K562 (cell line): Measurements from ENCODE around the gene CBX4. TPM values are rescaled to one million over a fixed set of nuclear protein-coding genes. Genes with fewer than 3 reads are reported as not detected.

ENCODE experiments used
- ATAC-seq: fragments of 200-7000 bp; cut with Tn5 transposase; 3 replicates; pipeline ENCODE4 v1.9.1; 2020; ENCODE audit warnings: moderate library complexity
- BruUV-seq: library from RNA; stranded (reverse); fragments of 400-500 nt; replicated peaks from 2 replicates; lab custom pipeline; 2021; lab: Mats Ljungman, UMichigan
- CTCF ChIA-PET: fragments of 300-600 bp; formaldehyde crosslinking; extraction: SDS; loops from one replicate; lab custom pipeline; 2021; ENCODE audit warnings: low intra/inter-chr PET ratio; lab: Yijun Ruan, JAX
- POLR2A ChIA-PET: fragments of 300-600, 350-650 bp; sonication (Branson Sonifier 250); formaldehyde crosslinking; extraction: SDS; loops from one replicate; lab custom pipeline; 2021; ENCODE audit warnings: antibody characterized with exemption, inconsistent platforms; lab: Yijun Ruan, JAX
- DNase-seq, 4 experiments: peaks; one replicate each; pipeline versions ENCODE4 v3.0.0 to v3.0.0-alpha.2; 2011 to 2018; ENCODE audit warnings: low spot score in 3 of 4, mixed read lengths in 3 of 4; ENCODE audit errors: extremely low read depth in 1 of 4
- FAIRE-seq: peaks from 2 replicates; lab custom pipeline; 2011; peaks lifted over from hg19 to GRCh38; lab: Jason Lieb, UNC
- H2AFZ ChIP-seq: 2 replicates; pipeline ENCODE4 v1.6.0; 2011; ENCODE audit warnings: low read depth, low read length, control low read depth, inconsistent platforms
- H3K27ac ChIP-seq: fragments of 200-600 bp; 3 replicates; pipeline ENCODE4 v1.8.0; 2011; ENCODE audit warnings: low read depth, mild to moderate bottlenecking, control low read depth, inconsistent platforms, low read length, moderate library complexity, mixed read lengths; ENCODE audit errors: extremely low read depth
- H3K27me3 ChIP-seq, 2 experiments: fragments of 300-600 bp in 1 of 2; 2 replicates in 1 of 2; 3 replicates in 1 of 2; pipeline versions ENCODE4 v1.6.0 to v1.8.0; 2011; ENCODE audit warnings: inconsistent platforms in 2 of 2, low read length in 2 of 2, mild to moderate bottlenecking in 1 of 2, mixed read lengths in 1 of 2, moderate library complexity in 1 of 2; ENCODE audit not compliant: control insufficient read depth in 2 of 2, insufficient read depth in 2 of 2
- H3K36me3 ChIP-seq: fragments of 300-600 bp; 3 replicates; pipeline ENCODE4 v1.8.0; 2011; ENCODE audit warnings: mild to moderate bottlenecking, low read length, inconsistent platforms; ENCODE audit not compliant: control insufficient read depth, insufficient read depth
- H3K4me1 ChIP-seq, 2 experiments: fragments of 200-600 bp in 1 of 2; replicated peaks in 1 of 2; 2 replicates in 1 of 2; 3 replicates in 1 of 2; pipeline versions ENCODE4 v1.5.1 to v1.8.0; 2011; ENCODE audit warnings: inconsistent platforms in 2 of 2, low read length in 2 of 2, mild to moderate bottlenecking in 1 of 2, mixed read lengths in 1 of 2, moderate library complexity in 1 of 2; ENCODE audit not compliant: control insufficient read depth in 2 of 2, insufficient read depth in 2 of 2
- H3K4me2 ChIP-seq: 2 replicates; pipeline ENCODE4 v1.6.1; 2011; ENCODE audit warnings: low read length, control low read depth, inconsistent platforms, mixed read lengths; ENCODE audit not compliant: insufficient read depth
- H3K4me3 ChIP-seq: fragments of 200-600 bp; sonication (generic), shearing (Covaris generic); 2 replicates; pipeline ENCODE4 v1.5.1; 2016; ENCODE audit warnings: control low read depth, inconsistent platforms
- H3K79me2 ChIP-seq: fragments of 200-600 bp; 3 replicates; pipeline ENCODE4 v1.8.0; 2011; ENCODE audit warnings: low read length, inconsistent platforms; ENCODE audit not compliant: control insufficient read depth, insufficient read depth
- H3K9ac ChIP-seq, 2 experiments: 2 replicates each; pipeline versions ENCODE4 v1.6.0 to v1.6.1; 2011; ENCODE audit warnings: low read depth in 2 of 2, low read length in 2 of 2, control low read depth in 1 of 2, inconsistent platforms in 1 of 2, mild to moderate bottlenecking in 1 of 2, mixed read lengths in 1 of 2; ENCODE audit not compliant: insufficient read depth in 1 of 2
- H3K9me1 ChIP-seq: one replicate; pipeline ENCODE4 v1.6.0; 2011; ENCODE audit warnings: inconsistent platforms, mild to moderate bottlenecking, low read length, moderate library complexity; ENCODE audit not compliant: control insufficient read depth, insufficient read depth
- H3K9me3 ChIP-seq: replicated peaks from 2 replicates; pipeline ENCODE4 v1.5.1; 2011; ENCODE audit warnings: low read depth, low read length, inconsistent platforms; ENCODE audit not compliant: control insufficient read depth, insufficient read depth
- H4K20me1 ChIP-seq: replicated peaks from 2 replicates; pipeline ENCODE4 v1.6.1; 2011; ENCODE audit warnings: low read length, inconsistent platforms, mixed read lengths; ENCODE audit not compliant: control insufficient read depth, insufficient read depth
- POLR2G ChIP-seq: fragments of 200-400 bp; formaldehyde crosslinking; IDR thresholded peaks from 2 replicates; pipeline ENCODE4 v1.6.1; 2017; ENCODE audit warnings: low read depth, mild to moderate bottlenecking, antibody characterized with exemption, low read length, moderate library complexity
- ZBED1 ChIP-seq: IDR thresholded peaks from 2 replicates; pipeline ENCODE4 v1.6.1; 2014
- ZNF766 ChIP-seq: fragments of 200-800 bp; sonication (Bioruptor generic); conservative IDR thresholded peaks from 2 replicates; pipeline ENCODE4 v1.6.1; 2016; ENCODE audit warnings: missing genetic modification characterization, missing compliant biosample characterization
- WGBS: fragments of 100-300 bp; shearing (Covaris generic); methylation state at CpG from one replicate; pipeline ENCODE4 v1.1.6; 2016; ENCODE audit warnings: low coverage, mixed read lengths; ENCODE audit not compliant: insufficient coverage; ENCODE audit errors: missing lambda C conversion rate; 5-methylcytosine and 5-hydroxymethylcytosine counted together
- in situ Hi-C: fragments of 300-500 bp; cut with MboI; formaldehyde crosslinking; loops from 4 replicates; pipeline ENCODE4 v1.15.0; 2018; ENCODE audit warnings: inconsistent platforms, mixed read lengths
- intact Hi-C: fragments of 100-400 bp; cut with micrococcal nuclease; formaldehyde crosslinking; loops from 2 replicates; pipeline ENCODE4 v1.14.2; 2022
- polyA plus RNA-seq, 8 experiments: library from polyadenylated mRNA; depleted of rRNA in 4 of 8; stranded (reverse) in 5 of 8; unstranded in 3 of 8; fragments of >200 nt; fragmentation: Nextera tagmentation in 2 of 8; fragmentation: Illumina TruSeq in 1 of 8; extraction: Ambion mirVana in 2 of 8; extraction: Trizol in 1 of 8; gene quantifications; 2 replicates each; pipeline versions ENCODE4 v1.2.1 to v1.2.3, GENCODE V29; 2011 to 2014; ENCODE audit warnings: inconsistent platforms in 1 of 8, missing spikeins in 1 of 8
- total RNA-seq, 7 experiments: library from RNA; depleted of rRNA in 6 of 7; stranded (reverse); fragments of >200 nt in 6 of 7; fragmentation: Illumina TruSeq in 2 of 7; extraction: Trizol in 2 of 7; gene quantifications; 2 replicates each; pipeline versions ENCODE4 v1.2.1 to v1.2.3, GENCODE V29; 2011 to 2021; ENCODE audit warnings: low replicate concordance in 1 of 7
- TF ChIP-seq, protein P1 (sequence below): fragments of 250-450 bp; sonication (Bioruptor Pico); IDR thresholded peaks from 2 replicates; pipeline ENCODE4 v1.4.0; 2020; ENCODE audit warnings: mild to moderate bottlenecking, moderate library complexity, borderline replicate concordance

CBX4 gene
- total and polyA plus RNA-seq, 9 of the 15 experiments (the other 6 are each of a cell fraction or from before 2014, with no cell fraction given) = 0.98 to 50.5 (median 10.0) TPM

DNA sequence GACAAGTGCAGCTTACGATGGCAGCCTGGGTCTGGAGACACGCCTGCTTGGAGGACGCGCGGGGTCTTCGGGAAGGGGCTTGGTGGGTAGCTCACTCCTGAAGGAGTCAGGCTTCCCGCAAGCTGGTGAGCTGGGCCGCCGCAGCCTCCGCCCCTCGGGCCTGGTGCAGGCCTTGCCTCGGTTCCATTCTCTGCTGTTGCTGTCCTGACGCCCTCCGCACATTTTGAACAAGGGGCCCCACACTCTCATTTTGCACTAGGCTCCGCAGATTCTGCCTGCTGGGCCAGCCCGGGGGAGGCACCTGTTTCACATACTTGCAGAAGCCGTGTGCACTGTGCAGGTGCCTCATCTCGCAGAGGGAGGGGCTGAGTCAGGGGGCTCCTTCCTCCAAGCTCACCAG, 31.9 kb upstream of the CBX4 start:
- Histone ChIP-seq H3K4me1 (peaks cover 0 to 4% of the 10 kb centered on the region in 2 experiments; a peak in 1 of 5 replicates), H3K27ac (no peak overlapping the region), H3K9ac (no peak overlapping the region), H3K27me3 (peaks cover 7 to 20% of the 10 kb centered on the region in 2 experiments; a peak in 4 of 5 replicates), H3K9me3 (no peaks in the 10 kb centered on the region), H3K9me1 (no peaks in the 10 kb centered on the region), H3K4me3 (no peak overlapping the region), H3K4me2 (no peak overlapping the region), H3K79me2 (no peaks in the 10 kb centered on the region), H2AFZ (no peak overlapping the region), H3K36me3 (no peaks in the 10 kb centered on the region), H4K20me1 (no peaks in the 10 kb centered on the region)
- no TSS peak for BruUV-seq
- DNase-seq (no peak), FAIRE-seq (no peak), ATAC-seq (no peak)
- CTCF ChIA-PET = no interaction called here
- intact Hi-C loops (no loop called here), in situ Hi-C loops (no loop called here)
- no peak for TF ChIP-seq ZBED1
- TF ChIP-seq ZNF766 (CRISPR knock-in tag) = no peak
- TF ChIP-seq, protein P1, sequence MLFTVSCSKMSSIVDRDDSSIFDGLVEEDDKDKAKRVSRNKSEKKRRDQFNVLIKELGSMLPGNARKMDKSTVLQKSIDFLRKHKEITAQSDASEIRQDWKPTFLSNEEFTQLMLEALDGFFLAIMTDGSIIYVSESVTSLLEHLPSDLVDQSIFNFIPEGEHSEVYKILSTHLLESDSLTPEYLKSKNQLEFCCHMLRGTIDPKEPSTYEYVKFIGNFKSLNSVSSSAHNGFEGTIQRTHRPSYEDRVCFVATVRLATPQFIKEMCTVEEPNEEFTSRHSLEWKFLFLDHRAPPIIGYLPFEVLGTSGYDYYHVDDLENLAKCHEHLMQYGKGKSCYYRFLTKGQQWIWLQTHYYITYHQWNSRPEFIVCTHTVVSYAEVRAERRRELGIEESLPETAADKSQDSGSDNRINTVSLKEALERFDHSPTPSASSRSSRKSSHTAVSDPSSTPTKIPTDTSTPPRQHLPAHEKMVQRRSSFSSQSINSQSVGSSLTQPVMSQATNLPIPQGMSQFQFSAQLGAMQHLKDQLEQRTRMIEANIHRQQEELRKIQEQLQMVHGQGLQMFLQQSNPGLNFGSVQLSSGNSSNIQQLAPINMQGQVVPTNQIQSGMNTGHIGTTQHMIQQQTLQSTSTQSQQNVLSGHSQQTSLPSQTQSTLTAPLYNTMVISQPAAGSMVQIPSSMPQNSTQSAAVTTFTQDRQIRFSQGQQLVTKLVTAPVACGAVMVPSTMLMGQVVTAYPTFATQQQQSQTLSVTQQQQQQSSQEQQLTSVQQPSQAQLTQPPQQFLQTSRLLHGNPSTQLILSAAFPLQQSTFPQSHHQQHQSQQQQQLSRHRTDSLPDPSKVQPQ (CRISPR knock-in tag) = no peak
- no peak for TF ChIP-seq POLR2G
- POLR2A ChIA-PET = interaction anchor here (0.6 kb wide), 1 partner anchor 1493 kb away, joined by 3 read pairs; the partner anchor contains the start of gene PGS1
- 10% methylated on average over 10 of the region's 18 CpGs for WGBS
